ENCODE measurements around the gene ACP1.

DNA sequence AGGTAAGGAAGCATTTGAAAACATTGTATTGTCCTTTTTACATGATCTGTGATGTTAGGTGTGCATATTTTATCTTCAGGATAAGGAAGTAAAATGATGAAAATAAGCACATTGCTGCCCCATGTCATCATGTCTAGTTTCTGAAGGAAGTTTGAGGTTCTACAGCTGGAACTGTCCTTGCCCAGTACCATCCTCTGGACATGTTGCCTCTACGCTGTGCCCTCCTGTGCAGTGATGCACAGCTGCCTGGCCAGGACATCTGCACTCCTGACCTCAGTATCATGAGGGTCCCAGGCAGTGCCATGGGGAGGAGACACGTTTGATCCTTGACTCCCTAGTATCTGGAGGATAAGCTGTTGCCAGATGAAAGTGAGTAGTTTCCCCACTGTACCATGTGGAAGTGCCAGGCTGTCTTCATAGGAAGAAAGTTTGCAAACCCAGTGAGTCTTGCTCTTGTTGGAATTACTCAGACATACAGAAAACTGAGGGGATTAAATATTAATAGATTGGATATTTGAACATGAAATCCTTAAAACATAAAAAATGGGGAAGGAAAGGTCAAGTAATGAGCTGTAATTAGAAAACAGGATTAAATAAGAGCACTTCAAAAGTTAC, 13.7 kb downstream of the ACP1 start:
- TF ChIP-seq, protein P1, sequence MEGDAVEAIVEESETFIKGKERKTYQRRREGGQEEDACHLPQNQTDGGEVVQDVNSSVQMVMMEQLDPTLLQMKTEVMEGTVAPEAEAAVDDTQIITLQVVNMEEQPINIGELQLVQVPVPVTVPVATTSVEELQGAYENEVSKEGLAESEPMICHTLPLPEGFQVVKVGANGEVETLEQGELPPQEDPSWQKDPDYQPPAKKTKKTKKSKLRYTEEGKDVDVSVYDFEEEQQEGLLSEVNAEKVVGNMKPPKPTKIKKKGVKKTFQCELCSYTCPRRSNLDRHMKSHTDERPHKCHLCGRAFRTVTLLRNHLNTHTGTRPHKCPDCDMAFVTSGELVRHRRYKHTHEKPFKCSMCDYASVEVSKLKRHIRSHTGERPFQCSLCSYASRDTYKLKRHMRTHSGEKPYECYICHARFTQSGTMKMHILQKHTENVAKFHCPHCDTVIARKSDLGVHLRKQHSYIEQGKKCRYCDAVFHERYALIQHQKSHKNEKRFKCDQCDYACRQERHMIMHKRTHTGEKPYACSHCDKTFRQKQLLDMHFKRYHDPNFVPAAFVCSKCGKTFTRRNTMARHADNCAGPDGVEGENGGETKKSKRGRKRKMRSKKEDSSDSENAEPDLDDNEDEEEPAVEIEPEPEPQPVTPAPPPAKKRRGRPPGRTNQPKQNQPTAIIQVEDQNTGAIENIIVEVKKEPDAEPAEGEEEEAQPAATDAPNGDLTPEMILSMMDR (IDR thresholded peaks at IDR 0.05) = no peak
- no peak for TF ChIP-seq ZFX (IDR thresholded peaks at IDR 0.05; ENCODE audit: borderline replicate concordance)

Data from 22Rv1 (cell line).